PC-3 (cell line): ENCODE results near the gene STX4. TPM values are rescaled to one million over a fixed set of nuclear protein-coding genes. Genes with fewer than 3 reads are reported as not detected.
A peak's percentile ranks its signal among the peaks of the same experiment; 100 is the strongest.

Experiments used
- ATAC-seq: fragments of 200-7000 bp; cut with Tn5 transposase; 2 replicates; pipeline ENCODE4 v1.9.1; 2020; ENCODE audit warnings: mild to moderate bottlenecking, moderate library complexity
- BruUV-seq: library from RNA; stranded (reverse); fragments of 400-500 nt; replicated peaks from 2 replicates; lab custom pipeline; 2021; lab: Mats Ljungman, UMichigan
- CTCF ChIA-PET: fragments of 300-600 bp; sonication (Branson Sonifier 250); formaldehyde crosslinking; loops from one replicate; lab custom pipeline; 2022; ENCODE audit warnings: antibody characterized with exemption; lab: Charles Lee
- POLR2A ChIA-PET: fragments of 300-600 bp; sonication (Branson Sonifier 250); formaldehyde crosslinking; loops from one replicate; lab custom pipeline; 2022; ENCODE audit warnings: antibody characterized with exemption; ENCODE audit not compliant: unreplicated experiment; lab: Charles Lee
- DNase-seq: peaks from one replicate; pipeline ENCODE4 v3.0.0-alpha.2; 2015
- H2AFZ ChIP-seq: fragments of 300-600 bp; sonication (generic); 2 replicates; pipeline ENCODE4 v1.6.0; 2016; ENCODE audit warnings: antibody characterized with exemption, low read length
- H3F3A ChIP-seq: fragments of 300-600 bp; sonication (generic); one replicate; pipeline ENCODE4 v1.6.0; 2017; ENCODE audit warnings: antibody characterized with exemption, low read length, control low read depth, mild to moderate bottlenecking; ENCODE audit not compliant: unreplicated experiment
- H3K27ac ChIP-seq: fragments of 300-600 bp; sonication (generic); 2 replicates; pipeline ENCODE4 v1.5.1; 2016; ENCODE audit warnings: mild to moderate bottlenecking, low read length
- H3K27me3 ChIP-seq: fragments of 300-600 bp; sonication (generic); 2 replicates; pipeline ENCODE4 v1.6.1; 2016; ENCODE audit warnings: low read length, mixed read lengths
- H3K36me3 ChIP-seq: fragments of 300-600 bp; sonication (generic); 2 replicates; pipeline ENCODE4 v1.6.1; 2016; ENCODE audit warnings: low read depth, mixed run types, low read length, mixed read lengths
- H3K4me1 ChIP-seq: fragments of 300-600 bp; sonication (generic); 2 replicates; pipeline ENCODE4 v1.5.1; 2016; ENCODE audit warnings: low read length; ENCODE audit not compliant: insufficient read depth
- H3K4me2 ChIP-seq: fragments of 300-600 bp; sonication (generic); 2 replicates; pipeline ENCODE4 v1.6.0; 2016; ENCODE audit warnings: low read length
- H3K4me3 ChIP-seq: fragments of 300-600 bp; sonication (generic); 2 replicates; pipeline ENCODE4 v1.5.1; 2016; ENCODE audit warnings: mild to moderate bottlenecking, low read length, mixed read lengths
- H3K79me2 ChIP-seq: fragments of 300-600 bp; sonication (generic); 2 replicates; pipeline ENCODE4 v1.6.1; 2017; ENCODE audit warnings: low read length, mixed read lengths
- H3K9ac ChIP-seq: fragments of 300-600 bp; sonication (generic); 2 replicates; pipeline ENCODE4 v1.6.0; 2016; ENCODE audit warnings: mild to moderate bottlenecking, low read length
- H3K9me2 ChIP-seq: fragments of 300-600 bp; sonication (generic); replicated peaks from 2 replicates; pipeline ENCODE4 v1.6.1; 2016; ENCODE audit warnings: mixed run types, low read length, mixed read lengths
- H3K9me3 ChIP-seq: fragments of 300-600 bp; sonication (generic); 2 replicates; pipeline ENCODE4 v1.6.1; 2016; ENCODE audit warnings: low read length, mixed read lengths
- H4K20me1 ChIP-seq: fragments of 300-600 bp; sonication (generic); 2 replicates; pipeline ENCODE4 v1.6.1; 2016; ENCODE audit warnings: low read length, mixed read lengths
- CTCF ChIP-seq: fragments of 300-600 bp; sonication (generic); conservative IDR thresholded peaks from 2 replicates; pipeline ENCODE4 v1.5.1; 2017; ENCODE audit warnings: antibody characterized with exemption, low read depth, mild to moderate bottlenecking, low read length
- EZH2 ChIP-seq: fragments of 300-600 bp; sonication (generic); IDR thresholded peaks from one replicate; pipeline ENCODE4 v1.6.1; 2017; ENCODE audit warnings: antibody characterized with exemption, mild to moderate bottlenecking, low read length; ENCODE audit not compliant: unreplicated experiment
- EZH2phosphoT487 ChIP-seq: fragments of 300-600 bp; sonication (generic); IDR thresholded peaks from 2 replicates; pipeline ENCODE4 v1.6.1; 2018; ENCODE audit warnings: mild to moderate bottlenecking, antibody characterized with exemption, low read length, borderline replicate concordance
- intact Hi-C: fragments of 100-400 bp; cut with micrococcal nuclease; formaldehyde crosslinking; loops from 2 replicates; pipeline ENCODE4 v1.9.0; 2023
- total RNA-seq: library from RNA; depleted of rRNA; stranded (reverse); fragments of >200 nt; gene quantifications from 2 replicates; pipeline ENCODE4 v1.2.3, GENCODE V29; 2014

STX4 gene
- total RNA-seq, 1 experiment from 2014 or later = 27.4 TPM

- Histone ChIP-seq H3K27ac (no peak overlapping the region), H3K9me3 (no peaks in the 10 kb centered on the region), H3K4me2 (no peak overlapping the region), H4K20me1 (no peaks in the 10 kb centered on the region), H2AFZ (no peak overlapping the region), H3K9ac (no peak overlapping the region), H3K36me3 (no peaks in the 10 kb centered on the region), H3K4me1 (peaks cover 7% of the 10 kb centered on the region; the same call in 1 of the 2 replicates), H3K9me2 (no peaks in the 10 kb centered on the region), H3K27me3 (no peaks in the 10 kb centered on the region), H3K4me3 (no peak overlapping the region), H3F3A (no peaks in the 10 kb centered on the region), H3K79me2 (no peaks in the 10 kb centered on the region)
- no TSS peak for BruUV-seq
- TF ChIP-seq CTCF (no peak), EZH2phosphoT487 (no peak), EZH2 (no peak)
- ATAC-seq (no peak), DNase-seq (no peak)
- POLR2A ChIA-PET = no interaction called here
- CTCF ChIA-PET = no interaction called here
- intact Hi-C loops = no loop called here
Measured at GRCh38 chr16:30992276-30992780, 41.0 kb upstream of the STX4 start.

GRCh38 chr16:30992931-30993816, 40.2 kb upstream of the STX4 start:
- DNase-seq (no peak), ATAC-seq (no peak)
- Histone ChIP-seq H4K20me1 (no peaks in the 10 kb centered on the region), H2AFZ (no peak overlapping the region), H3K9me2 (no peaks in the 10 kb centered on the region), H3F3A (no peaks in the 10 kb centered on the region), H3K4me3 (no peak overlapping the region), H3K9ac (no peak overlapping the region), H3K9me3 (no peaks in the 10 kb centered on the region), H3K27ac (no peak overlapping the region), H3K79me2 (no peaks in the 10 kb centered on the region), H3K36me3 (no peaks in the 10 kb centered on the region), H3K4me1 (peaks cover 16% of the 10 kb centered on the region), H3K27me3 (no peaks in the 10 kb centered on the region), H3K4me2 (no peak overlapping the region)
- ChIA-PET CTCF (no interaction called here), POLR2A (no interaction called here)
- intact Hi-C loops = no loop called here
- no peak for TF ChIP-seq EZH2
- TF ChIP-seq CTCF = no peak
- no TSS peak for BruUV-seq

- ChIA-PET CTCF (no interaction called here), POLR2A (no interaction called here)
- H3K27ac ChIP-seq = 0 out of 2 replicates have a peak overlapping the region, but pooled peaks have one; percentile 74
- DNase-seq = no peak
- no peak for ATAC-seq
- peak overlapping the region; percentile 100 for H3K4me2 ChIP-seq
- peak overlapping the region; percentile 83; the same call in 1 of the 2 replicates for H3K4me3 ChIP-seq
- no peaks in the 10 kb centered on the region for H3K27me3 ChIP-seq
- H3F3A ChIP-seq = no peaks in the 10 kb centered on the region
- H3K9ac ChIP-seq = peak overlapping the region; percentile 85; the same call in 1 of the 2 replicates
- no peaks in the 10 kb centered on the region for H4K20me1 ChIP-seq
- intact Hi-C loops = loop anchor here (5.0 kb wide), 2 partner anchors 36 to 76 kb away; partner anchors contain the start of genes STX4, ZNF646 and ZNF668
- no peaks in the 10 kb centered on the region for H3K9me2 ChIP-seq
- TF ChIP-seq EZH2 = no peak
- no peak for TF ChIP-seq EZH2phosphoT487
- no peak for TF ChIP-seq CTCF
- H3K9me3 ChIP-seq = no peaks in the 10 kb centered on the region
- H3K79me2 ChIP-seq = no peaks in the 10 kb centered on the region
- H2AFZ ChIP-seq = peak overlapping the region; percentile 71; the same call in 1 of the 2 replicates
- H3K4me1 ChIP-seq = peaks cover 31% of the 10 kb centered on the region
- no TSS peak for BruUV-seq
- no peaks in the 10 kb centered on the region for H3K36me3 ChIP-seq
Measured at GRCh38 chr16:30995927-30996323, 37.4 kb upstream of the STX4 start.
